ENCODE measurements around the gene CELF2.

DNA sequence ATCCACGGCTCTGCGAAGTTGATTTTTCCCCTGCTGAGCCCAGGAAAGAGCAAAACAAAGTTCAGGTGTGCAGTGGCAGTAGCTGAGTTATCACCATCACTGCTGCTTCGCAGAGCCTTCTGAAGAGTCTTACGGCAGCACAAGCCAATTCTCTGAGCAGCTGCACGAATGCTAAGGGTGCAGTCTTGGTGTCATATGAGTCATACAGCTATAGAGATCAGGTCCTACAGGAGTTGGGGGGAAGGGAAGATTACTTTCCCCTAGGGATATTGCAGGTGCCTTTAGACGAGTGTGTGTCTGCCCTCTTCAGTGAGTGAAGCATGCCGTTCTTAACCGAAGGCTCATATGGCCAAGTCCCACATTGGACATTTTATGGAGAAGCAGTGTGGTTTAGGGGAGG is 227.8 kb downstream of the CELF2 start:
- TF ChIP-seq, protein P1, sequence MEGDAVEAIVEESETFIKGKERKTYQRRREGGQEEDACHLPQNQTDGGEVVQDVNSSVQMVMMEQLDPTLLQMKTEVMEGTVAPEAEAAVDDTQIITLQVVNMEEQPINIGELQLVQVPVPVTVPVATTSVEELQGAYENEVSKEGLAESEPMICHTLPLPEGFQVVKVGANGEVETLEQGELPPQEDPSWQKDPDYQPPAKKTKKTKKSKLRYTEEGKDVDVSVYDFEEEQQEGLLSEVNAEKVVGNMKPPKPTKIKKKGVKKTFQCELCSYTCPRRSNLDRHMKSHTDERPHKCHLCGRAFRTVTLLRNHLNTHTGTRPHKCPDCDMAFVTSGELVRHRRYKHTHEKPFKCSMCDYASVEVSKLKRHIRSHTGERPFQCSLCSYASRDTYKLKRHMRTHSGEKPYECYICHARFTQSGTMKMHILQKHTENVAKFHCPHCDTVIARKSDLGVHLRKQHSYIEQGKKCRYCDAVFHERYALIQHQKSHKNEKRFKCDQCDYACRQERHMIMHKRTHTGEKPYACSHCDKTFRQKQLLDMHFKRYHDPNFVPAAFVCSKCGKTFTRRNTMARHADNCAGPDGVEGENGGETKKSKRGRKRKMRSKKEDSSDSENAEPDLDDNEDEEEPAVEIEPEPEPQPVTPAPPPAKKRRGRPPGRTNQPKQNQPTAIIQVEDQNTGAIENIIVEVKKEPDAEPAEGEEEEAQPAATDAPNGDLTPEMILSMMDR (IDR thresholded peaks at IDR 0.05; ENCODE audit: poor library complexity), result no peak
- no peak for TF ChIP-seq EZH2 (IDR thresholded peaks at IDR 0.05; ENCODE audit: borderline replicate concordance)

All from hepatocyte (in vitro differentiated cells).